Pulmonary artery endothelial cell (primary cell): Measurements from ENCODE around the gene LKAAEAR1. TPM values are rescaled to one million over a fixed set of nuclear protein-coding genes. Genes with fewer than 3 reads are reported as not detected.
A peak's percentile ranks its signal among the peaks of the same experiment; 100 is the strongest.

Experiments used
- DNase-seq: peaks from one replicate; pipeline ENCODE4 v3.0.0-alpha.2; 2011; ENCODE audit warnings: low read depth, low spot score
- total RNA-seq: library from RNA; depleted of rRNA; stranded (reverse); fragments of >200 nt; gene quantifications from 2 replicates; pipeline ENCODE4 v1.2.3, GENCODE V29; 2014

LKAAEAR1 gene
- total RNA-seq, 1 donor from 2014 or later, result not detected

- DNase-seq, result no peak
Measured at GRCh38 chr20:64068386-64069208, 15.6 kb downstream of the LKAAEAR1 start.

GRCh38 chr20:64067733-64068307, 16.4 kb downstream of the LKAAEAR1 start:
- DNase-seq, result no peak

- no peak for DNase-seq
Measured at GRCh38 chr20:64067005-64067632, 17.1 kb downstream of the LKAAEAR1 start.

GRCh38 chr20:64065974-64066343, 18.2 kb downstream of the LKAAEAR1 start:
- DNase-seq, result no peak

GRCh38 chr20:64065062-64065973, 18.9 kb downstream of the LKAAEAR1 start:
- DNase-seq, result no peak

GRCh38 chr20:64064145-64064698, 20.0 kb downstream of the LKAAEAR1 start:
- no peak for DNase-seq

- no peak for DNase-seq
Measured at GRCh38 chr20:64063389-64064144, 20.6 kb downstream of the LKAAEAR1 start.

- peak; percentile 89 for DNase-seq
Measured at GRCh38 chr20:64062596-64063388, 21.4 kb downstream of the LKAAEAR1 start, which contains the start of gene TCEA2. TCEA2 (plus strand) TSS chr20:64063198; CDS start chr20:64063313, 115 bp downstream.

- no peak for DNase-seq
Measured at GRCh38 chr20:64062276-64062595, 22.0 kb downstream of the LKAAEAR1 start.

GRCh38 chr20:64058536-64058935, 25.7 kb downstream of the LKAAEAR1 start:
- no peak for DNase-seq

GRCh38 chr20:64057628-64058498, 26.3 kb downstream of the LKAAEAR1 start:
- no peak for DNase-seq

GRCh38 chr20:64056889-64057627, 27.1 kb downstream of the LKAAEAR1 start:
- no peak for DNase-seq

- DNase-seq, result no peak
Measured at GRCh38 chr20:64056639-64056888, 27.6 kb downstream of the LKAAEAR1 start.

- DNase-seq, result peak; percentile 63
Measured at GRCh38 chr20:64055893-64056638, 28.1 kb downstream of the LKAAEAR1 start.

- DNase-seq, result no peak
Measured at GRCh38 chr20:64055396-64055892, 28.8 kb downstream of the LKAAEAR1 start.

GRCh38 chr20:64053841-64054661, 30.1 kb downstream of the LKAAEAR1 start:
- DNase-seq, result peak; percentile 80
